ENCODE data around the gene NDUFA5.

DNA sequence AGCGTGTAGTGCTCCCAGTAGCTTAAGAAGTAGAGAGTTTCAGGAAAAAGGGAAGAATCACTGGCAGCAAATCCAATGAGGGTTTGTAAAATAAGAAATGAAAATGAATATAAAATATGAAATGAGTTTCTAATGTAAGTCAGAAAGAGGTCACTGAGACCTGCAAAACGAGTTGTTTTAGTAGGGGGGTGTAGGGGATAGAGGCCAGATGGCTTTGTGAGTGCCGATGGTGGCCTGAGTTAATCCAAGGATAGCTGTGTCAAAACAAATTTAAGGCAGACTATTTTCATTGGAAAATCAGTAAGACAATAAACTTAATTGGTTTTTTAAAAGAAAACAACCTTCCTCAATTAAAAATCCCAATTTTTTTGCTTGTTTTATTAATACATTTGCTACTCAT is 43.3 kb upstream of the NDUFA5 start:
- TF ChIP-seq, protein P1, sequence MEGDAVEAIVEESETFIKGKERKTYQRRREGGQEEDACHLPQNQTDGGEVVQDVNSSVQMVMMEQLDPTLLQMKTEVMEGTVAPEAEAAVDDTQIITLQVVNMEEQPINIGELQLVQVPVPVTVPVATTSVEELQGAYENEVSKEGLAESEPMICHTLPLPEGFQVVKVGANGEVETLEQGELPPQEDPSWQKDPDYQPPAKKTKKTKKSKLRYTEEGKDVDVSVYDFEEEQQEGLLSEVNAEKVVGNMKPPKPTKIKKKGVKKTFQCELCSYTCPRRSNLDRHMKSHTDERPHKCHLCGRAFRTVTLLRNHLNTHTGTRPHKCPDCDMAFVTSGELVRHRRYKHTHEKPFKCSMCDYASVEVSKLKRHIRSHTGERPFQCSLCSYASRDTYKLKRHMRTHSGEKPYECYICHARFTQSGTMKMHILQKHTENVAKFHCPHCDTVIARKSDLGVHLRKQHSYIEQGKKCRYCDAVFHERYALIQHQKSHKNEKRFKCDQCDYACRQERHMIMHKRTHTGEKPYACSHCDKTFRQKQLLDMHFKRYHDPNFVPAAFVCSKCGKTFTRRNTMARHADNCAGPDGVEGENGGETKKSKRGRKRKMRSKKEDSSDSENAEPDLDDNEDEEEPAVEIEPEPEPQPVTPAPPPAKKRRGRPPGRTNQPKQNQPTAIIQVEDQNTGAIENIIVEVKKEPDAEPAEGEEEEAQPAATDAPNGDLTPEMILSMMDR (IDR thresholded peaks at IDR 0.05): no peak
- no peak for TF ChIP-seq POLR2A (IDR thresholded peaks at IDR 0.05)
